HG03280 (cell line): ENCODE data around the gene ZC3H4.

Source experiments
- ATAC-seq: cut with Tn5 transposase; IDR thresholded peaks from one replicate; pipeline ENCODE4 v1.9.1; 2021; ENCODE audit warnings: mild to moderate bottlenecking, moderate library complexity; ENCODE audit not compliant: unreplicated experiment

ZC3H4 gene

GRCh38 chr19:47022541-47023447 lies 90.8 kb downstream of the ZC3H4 start:
- no peak for ATAC-seq

GRCh38 chr19:47022140-47022536 lies 91.4 kb downstream of the ZC3H4 start:
- ATAC-seq = no peak

- no peak for ATAC-seq
Measured at GRCh38 chr19:47021536-47022139, 91.9 kb downstream of the ZC3H4 start.

GRCh38 chr19:47020992-47021496 lies 92.5 kb downstream of the ZC3H4 start:
- no peak for ATAC-seq

- ATAC-seq = no peak
Measured at GRCh38 chr19:47020132-47020805, 93.3 kb downstream of the ZC3H4 start.

GRCh38 chr19:47019431-47020041 lies 94.0 kb downstream of the ZC3H4 start, which contains the start of gene NPAS1:
Gene NPAS1 (plus strand): TSS chr19:47019837. CDS start chr19:47021048, 1,211 bp downstream.
- ATAC-seq = no peak

- ATAC-seq = no peak
Measured at GRCh38 chr19:47018923-47019322, 94.7 kb downstream of the ZC3H4 start.
